Trophoblast cell (in vitro differentiated cells and primary cell): ENCODE measurements around the gene HOXD8. TPM values are rescaled to one million over a fixed set of nuclear protein-coding genes. Genes with fewer than 3 reads are reported as not detected.

ENCODE experiments used
- DNase-seq, 2 donors: peaks; one replicate each; pipeline ENCODE4 v3.0.0-alpha.2; 2016
- H2AFZ ChIP-seq: 2 replicates; pipeline ENCODE4 v1.6.1; 2013; ENCODE audit warnings: low read length, moderate library complexity, mild to moderate bottlenecking; ENCODE audit not compliant: insufficient read depth, poor library complexity
- H2AK5ac ChIP-seq: 2 replicates; pipeline ENCODE4 v1.6.1; 2013; ENCODE audit warnings: mild to moderate bottlenecking, low read length
- H2BK120ac ChIP-seq: 2 replicates; pipeline ENCODE4 v1.6.1; 2013; ENCODE audit warnings: low read length, mild to moderate bottlenecking, moderate library complexity; ENCODE audit not compliant: insufficient read depth, poor library complexity
- H2BK12ac ChIP-seq: 2 replicates; pipeline ENCODE4 v1.6.1; 2013; ENCODE audit warnings: mild to moderate bottlenecking, low read length, moderate library complexity
- H2BK5ac ChIP-seq: 2 replicates; pipeline ENCODE4 v1.6.1; 2013; ENCODE audit warnings: low read length, low read depth, moderate library complexity, mild to moderate bottlenecking; ENCODE audit not compliant: poor library complexity
- H3K14ac ChIP-seq: 2 replicates; pipeline ENCODE4 v1.6.1; 2013; ENCODE audit warnings: mild to moderate bottlenecking, low read length
- H3K18ac ChIP-seq: 2 replicates; pipeline ENCODE4 v1.6.1; 2013; ENCODE audit warnings: mild to moderate bottlenecking, low read length
- H3K23ac ChIP-seq: 2 replicates; pipeline ENCODE4 v1.6.1; 2013; ENCODE audit warnings: low read length
- H3K27ac ChIP-seq: 2 replicates; pipeline ENCODE4 v1.5.1; 2013; ENCODE audit warnings: low read depth, mild to moderate bottlenecking, inconsistent platforms, low read length, moderate library complexity
- H3K27me3 ChIP-seq: 2 replicates; pipeline ENCODE4 v1.6.1; 2013; ENCODE audit warnings: inconsistent platforms, mild to moderate bottlenecking, low read length, moderate library complexity; ENCODE audit not compliant: insufficient read depth
- H3K36me3 ChIP-seq, 2 experiments: 1 replicate in 1 of 2; 2 replicates in 1 of 2; pipeline ENCODE4 v1.6.1; 2013; ENCODE audit warnings: low read length in 2 of 2, mild to moderate bottlenecking in 2 of 2, moderate library complexity in 1 of 2; ENCODE audit not compliant: insufficient read depth in 2 of 2, control insufficient read depth in 1 of 2
- H3K4ac ChIP-seq: 2 replicates; pipeline ENCODE4 v1.6.1; 2013; ENCODE audit warnings: low read depth, mild to moderate bottlenecking, low read length, moderate library complexity
- H3K4me1 ChIP-seq, 2 experiments: 1 replicate in 1 of 2; 2 replicates in 1 of 2; pipeline ENCODE4 v1.6.1; 2013; ENCODE audit warnings: low read length in 2 of 2, mild to moderate bottlenecking in 2 of 2, moderate library complexity in 1 of 2; ENCODE audit not compliant: insufficient read depth in 2 of 2, control insufficient read depth in 1 of 2
- H3K4me2 ChIP-seq: 2 replicates; pipeline ENCODE4 v1.6.1; 2013; ENCODE audit warnings: inconsistent platforms, mild to moderate bottlenecking, low read length, moderate library complexity
- H3K4me3 ChIP-seq: 2 replicates; pipeline ENCODE4 v1.5.1; 2013; ENCODE audit warnings: mild to moderate bottlenecking, low read depth, low read length, inconsistent platforms
- H3K79me1 ChIP-seq: one replicate; pipeline ENCODE4 v1.6.1; 2013; ENCODE audit warnings: low read length
- H3K79me2 ChIP-seq: 2 replicates; pipeline ENCODE4 v1.6.1; 2013; ENCODE audit warnings: low read length, mild to moderate bottlenecking; ENCODE audit not compliant: control insufficient read depth, insufficient read depth, poor library complexity
- H3K9ac ChIP-seq: 2 replicates; pipeline ENCODE4 v1.6.1; 2013; ENCODE audit warnings: mild to moderate bottlenecking, low read length
- H3K9me3 ChIP-seq: 2 replicates; pipeline ENCODE4 v1.6.1; 2013; ENCODE audit warnings: low read depth, mild to moderate bottlenecking, control low read depth, inconsistent platforms, low read length; ENCODE audit not compliant: insufficient read depth
- H4K12ac ChIP-seq: 2 replicates; pipeline ENCODE4 v1.6.1; 2013; ENCODE audit warnings: low read depth, mild to moderate bottlenecking, low read length, moderate library complexity
- H4K8ac ChIP-seq: 2 replicates; pipeline ENCODE4 v1.6.1; 2013; ENCODE audit warnings: low read depth, mild to moderate bottlenecking, low read length, moderate library complexity
- H4K91ac ChIP-seq: one replicate; pipeline ENCODE4 v1.6.1; 2013; ENCODE audit warnings: low read depth, mild to moderate bottlenecking, low read length, moderate library complexity
- whole genome bisulfite sequencing: extraction: QIAGEN DNeasy Blood & Tissue Kit; methylation state at CpG from one replicate; pipeline ENCODE4 v1.1.7; 2013; ENCODE audit warnings: missing lambda C conversion rate; ENCODE audit not compliant: insufficient read length, insufficient coverage; ENCODE audit errors: extremely low coverage; 5-methylcytosine and 5-hydroxymethylcytosine counted together
- polyA plus RNA-seq: library from polyadenylated mRNA; stranded (reverse); fragments of 200-250 nt; gene quantifications from 2 replicates; pipeline ENCODE4 v1.2.3, GENCODE V29; 2013

The HOXD8 gene
- 0.06 and 0.08 TPM in 2 replicates for polyA plus RNA-seq

- Histone ChIP-seq H3K79me1 (no peaks in the 10 kb centered on the region), H3K79me2 (no peaks in the 10 kb centered on the region), H3K27me3 (peaks cover 76% of the 10 kb centered on the region)
Observed at GRCh38 chr2:176128982-176129796, at the start of gene HOXD8. TSS of gene HOXD8 (plus strand) at chr2:176129705. CDS start at chr2:176130367, 662 bp downstream.

GRCh38 chr2:176079831-176080539 is 49.5 kb upstream of the HOXD8 start:
- no peak overlapping the region for H3K23ac ChIP-seq
- H2AK5ac ChIP-seq, result no peak overlapping the region
- no peak overlapping the region for H3K4ac ChIP-seq
- H4K8ac ChIP-seq, result peak overlapping the region; percentile 43
- peak overlapping the region; percentile 88 for H2AFZ ChIP-seq
- peaks cover 12% of the 10 kb centered on the region for H3K9me3 ChIP-seq
- peak overlapping the region; percentile 44 for H3K14ac ChIP-seq
- H2BK5ac ChIP-seq, result no peak overlapping the region
- H4K91ac ChIP-seq, result no peak overlapping the region
- H2BK120ac ChIP-seq, result no peak overlapping the region
- no peak overlapping the region for H3K18ac ChIP-seq
- peaks cover 1% of the 10 kb centered on the region for H3K79me1 ChIP-seq
- no peak overlapping the region for H4K12ac ChIP-seq
- WGBS, result no CpG with 5 or more reads among the region's 86 CpGs
- no peaks in the 10 kb centered on the region for H3K36me3 ChIP-seq
- no peaks in the 10 kb centered on the region for H3K79me2 ChIP-seq
- H2BK12ac ChIP-seq, result no peak overlapping the region
- peak; percentile 45 to 63 for DNase-seq
- H3K27ac ChIP-seq, result no peak overlapping the region
- peaks cover 20% of the 10 kb centered on the region in 2 experiments for H3K4me1 ChIP-seq
- H3K4me2 ChIP-seq, result peak overlapping the region; percentile 59
- peak overlapping the region; percentile 67 for H3K4me3 ChIP-seq
- H3K27me3 ChIP-seq, result peaks cover 76% of the 10 kb centered on the region
- H3K9ac ChIP-seq, result no peak overlapping the region

More at GRCh38 chr2:176128982-176129796, at the start of gene HOXD8:
- WGBS, result no CpG with 5 or more reads among the region's 64 CpGs
- H3K36me3 ChIP-seq, result no peaks in the 10 kb centered on the region
- peaks cover 9 to 17% of the 10 kb centered on the region in 2 experiments for H3K4me1 ChIP-seq
- H3K14ac ChIP-seq, result no peak within 1 kb of the TSS
- no peak within 1 kb of the TSS for H2BK12ac ChIP-seq
- no peak within 1 kb of the TSS for H3K9ac ChIP-seq
- H3K23ac ChIP-seq, result no peak within 1 kb of the TSS
- H3K27ac ChIP-seq, result no peak within 1 kb of the TSS
- no peak within 1 kb of the TSS for H3K18ac ChIP-seq
- no peak within 1 kb of the TSS for H2AK5ac ChIP-seq
- no peak within 1 kb of the TSS for H2BK5ac ChIP-seq
- no peak within 1 kb of the TSS for H2BK120ac ChIP-seq
- H3K4ac ChIP-seq, result no peak within 1 kb of the TSS
- no peak within 1 kb of the TSS for H4K12ac ChIP-seq
- no peak within 1 kb of the TSS for H4K8ac ChIP-seq
- H4K91ac ChIP-seq, result no peak within 1 kb of the TSS
- DNase-seq, result peak in 1 of 2 donors; percentile 24
- peak within 1 kb of the TSS; percentile 49 for H2AFZ ChIP-seq
- H3K4me3 ChIP-seq, result peak within 1 kb of the TSS; percentile 46
- H3K9me3 ChIP-seq, result peaks cover 4% of the 10 kb centered on the region
- peak within 1 kb of the TSS; percentile 84 for H3K4me2 ChIP-seq

- H3K23ac ChIP-seq, result no peak overlapping the region
- H2BK120ac ChIP-seq, result peak overlapping the region; percentile 17
- H3K4me3 ChIP-seq, result peak overlapping the region; percentile 67
- H2AK5ac ChIP-seq, result no peak overlapping the region
- H3K18ac ChIP-seq, result no peak overlapping the region
- H2BK12ac ChIP-seq, result no peak overlapping the region
- no CpG with 5 or more reads among the region's 68 CpGs for WGBS
- H3K14ac ChIP-seq, result peak overlapping the region; percentile 44
- H4K12ac ChIP-seq, result no peak overlapping the region
- H2BK5ac ChIP-seq, result no peak overlapping the region
- no peak overlapping the region for H3K4ac ChIP-seq
- DNase-seq, result peak in 1 of 2 donors; percentile 11
- H4K8ac ChIP-seq, result peak overlapping the region; percentile 43
- H3K9me3 ChIP-seq, result peaks cover 12% of the 10 kb centered on the region
- H2AFZ ChIP-seq, result peak overlapping the region; percentile 88
- no peak overlapping the region for H4K91ac ChIP-seq
- no peaks in the 10 kb centered on the region for H3K79me2 ChIP-seq
- no peak overlapping the region for H3K27ac ChIP-seq
- no peaks in the 10 kb centered on the region for H3K36me3 ChIP-seq
- peak overlapping the region; percentile 59 for H3K4me2 ChIP-seq
- H3K9ac ChIP-seq, result no peak overlapping the region
- H3K79me1 ChIP-seq, result peaks cover 1% of the 10 kb centered on the region
- H3K27me3 ChIP-seq, result peaks cover 77% of the 10 kb centered on the region
- H3K4me1 ChIP-seq, result peaks cover 20% of the 10 kb centered on the region in 2 experiments
Observed at GRCh38 chr2:176080540-176081375, 48.7 kb upstream of the HOXD8 start.

GRCh38 chr2:176081376-176081836 is 48.1 kb upstream of the HOXD8 start:
- Histone ChIP-seq H3K9me3 (peaks cover 12% of the 10 kb centered on the region), H3K36me3 (no peaks in the 10 kb centered on the region), H3K27me3 (peaks cover 78% of the 10 kb centered on the region), H3K4me2 (no peak overlapping the region), H3K4ac (no peak overlapping the region), H3K27ac (no peak overlapping the region), H4K91ac (no peak overlapping the region), H3K14ac (no peak overlapping the region), H4K8ac (no peak overlapping the region), H3K23ac (no peak overlapping the region), H4K12ac (no peak overlapping the region), H2BK12ac (no peak overlapping the region), H2BK5ac (no peak overlapping the region), H3K79me1 (peaks cover 1% of the 10 kb centered on the region), H2BK120ac (no peak overlapping the region), H3K4me1 (peaks cover 20 to 22% of the 10 kb centered on the region in 2 experiments), H3K4me3 (no peak overlapping the region), H2AK5ac (no peak overlapping the region), H3K79me2 (no peaks in the 10 kb centered on the region), H3K18ac (no peak overlapping the region), H2AFZ (no peak overlapping the region), H3K9ac (no peak overlapping the region)
- DNase-seq, result no peak
- no CpG with 5 or more reads among the region's 17 CpGs for WGBS
